HEK293T (cell line): ENCODE data around the gene SOX12.

Source experiments
- CTCF ChIA-PET: fragments of 350-600 bp; formaldehyde crosslinking; extraction: SDS; loops from one replicate; lab custom pipeline; 2021; ENCODE audit warnings: antibody characterized with exemption, inconsistent platforms; lab: Yijun Ruan, JAX
- POLR2A ChIA-PET: fragments of 350-600 bp; formaldehyde crosslinking; extraction: SDS; loops from one replicate; lab custom pipeline; 2020; ENCODE audit warnings: antibody characterized with exemption, inconsistent platforms; lab: Yijun Ruan, JAX
- DNase-seq: peaks from one replicate; pipeline ENCODE4 v3.0.0; 2012; ENCODE audit warnings: mixed read lengths; ENCODE audit errors: extremely low spot score
- ARNT ChIP-seq: fragments of 450-650 bp; IDR thresholded peaks from 2 replicates; pipeline ENCODE4 v1.6.1; 2017; ENCODE audit warnings: mild to moderate bottlenecking
- BHLHE40 ChIP-seq: fragments of 450-650 bp; IDR thresholded peaks from 2 replicates; pipeline ENCODE4 v1.6.1; 2016; ENCODE audit warnings: mild to moderate bottlenecking, moderate library complexity, borderline replicate concordance
- CTBP1 ChIP-seq: fragments of 450-650 bp; IDR thresholded peaks from 2 replicates; pipeline ENCODE4 v1.6.1; 2016; ENCODE audit warnings: borderline replicate concordance
- ELF4 ChIP-seq: fragments of 450-650 bp; IDR thresholded peaks from 2 replicates; pipeline ENCODE4 v1.6.1; 2017; ENCODE audit warnings: antibody characterized with exemption
- FOXA1 ChIP-seq: fragments of 450-650 bp; IDR thresholded peaks from 2 replicates; pipeline ENCODE4 v1.6.1; 2016; ENCODE audit warnings: mild to moderate bottlenecking
- FOXK2 ChIP-seq: fragments of 450-650 bp; IDR thresholded peaks from 2 replicates; pipeline ENCODE4 v1.6.1; 2016; ENCODE audit warnings: mild to moderate bottlenecking
- FOXM1 ChIP-seq: fragments of 450-650 bp; IDR thresholded peaks from 2 replicates; pipeline ENCODE4 v1.6.1; 2017; ENCODE audit warnings: mild to moderate bottlenecking, borderline replicate concordance
- HDGF ChIP-seq: fragments of 450-650 bp; IDR thresholded peaks from 2 replicates; pipeline ENCODE4 v1.6.1; 2017; ENCODE audit warnings: antibody characterized with exemption, borderline replicate concordance
- L3MBTL2 ChIP-seq: fragments of 450-650 bp; conservative IDR thresholded peaks from 2 replicates; pipeline ENCODE4 v1.6.1; 2016; ENCODE audit warnings: mild to moderate bottlenecking
- LEF1 ChIP-seq: fragments of 450-650 bp; IDR thresholded peaks from 2 replicates; pipeline ENCODE4 v1.6.1; 2017; ENCODE audit warnings: mild to moderate bottlenecking, borderline replicate concordance
- NFRKB ChIP-seq: fragments of 450-650 bp; IDR thresholded peaks from 2 replicates; pipeline ENCODE4 v1.6.1; 2016; ENCODE audit warnings: mild to moderate bottlenecking, moderate library complexity
- PKNOX1 ChIP-seq: fragments of 450-650 bp; IDR thresholded peaks from 2 replicates; pipeline ENCODE4 v1.6.1; 2016
- SP1 ChIP-seq: fragments of 450-650 bp; IDR thresholded peaks from 2 replicates; pipeline ENCODE4 v1.6.1; 2017
- SUZ12 ChIP-seq: fragments of 450-650 bp; IDR thresholded peaks from 2 replicates; pipeline ENCODE4 v1.6.1; 2016; ENCODE audit warnings: mild to moderate bottlenecking
- TARDBP ChIP-seq: fragments of 450-650 bp; IDR thresholded peaks from 2 replicates; pipeline ENCODE4 v1.6.1; 2016
- ZNF384 ChIP-seq: fragments of 450-650 bp; IDR thresholded peaks from 2 replicates; pipeline ENCODE4 v1.6.1; 2016

SOX12 gene

GRCh38 chr20:356745-357144 lies 31.4 kb downstream of the SOX12 start:
- DNase-seq = no peak
- ChIA-PET POLR2A (interaction anchor here (1.0 kb wide), 1 partner anchor 9 kb away, joined by 3 read pairs; no protein-coding TSS in a partner anchor), CTCF (no interaction called here)
- TF ChIP-seq TARDBP (no peak), PKNOX1 (no peak), NFRKB (no peak), ARNT (no peak), CTBP1 (no peak), SP1 (no peak), FOXA1 (no peak), LEF1 (no peak), FOXM1 (no peak), ZNF384 (no peak), SUZ12 (no peak), HDGF (no peak)

- POLR2A ChIA-PET = interaction anchor here (1.0 kb wide), 1 partner anchor 48 kb away, joined by 3 read pairs; no protein-coding TSS in a partner anchor
These were observed 33.7 kb downstream of the SOX12 start for GRCh38 chr20:358891-359555.

GRCh38 chr20:361561-361960 lies 36.2 kb downstream of the SOX12 start:
- ChIA-PET CTCF (interaction anchor here (0.7 kb wide), 1 partner anchor 10 kb away, joined by 3 read pairs; no protein-coding TSS in a partner anchor), POLR2A (interaction anchor here (1.5 kb wide), 2 partner anchors 9 to 46 kb away, joined by 4 to 5 read pairs; no protein-coding TSS in a partner anchor)
- DNase-seq = no peak
- TF ChIP-seq FOXA1 (no peak), SP1 (no peak), ZNF384 (no peak), L3MBTL2 (no peak), ARNT (no peak), BHLHE40 (no peak), FOXM1 (no peak), NFRKB (no peak), PKNOX1 (no peak), HDGF (no peak), SUZ12 (no peak)

More at GRCh38 chr20:358891-359555, 33.7 kb downstream of the SOX12 start:
- DNase-seq = no peak
- CTCF ChIA-PET = no interaction called here
- no peak for TF ChIP-seq ZNF384
- TF ChIP-seq FOXM1 = no peak
- TF ChIP-seq FOXA1 = no peak
- no peak for TF ChIP-seq BHLHE40
- TF ChIP-seq CTBP1 = no peak
- TF ChIP-seq ELF4 = no peak
- TF ChIP-seq L3MBTL2 = no peak
- no peak for TF ChIP-seq SUZ12

GRCh38 chr20:362271-363254 lies 37.2 kb downstream of the SOX12 start:
- no peak for DNase-seq
- ChIA-PET CTCF (interaction anchor here (0.6 to 2.0 kb wide), 3 partner anchors 10 to 69 kb away, joined by 3 to 6 read pairs (median 6); partner anchors contain the start of gene TRIB3), POLR2A (interaction anchor here (1.2 to 1.5 kb wide), 3 partner anchors 8 to 45 kb away, joined by 3 to 5 read pairs (median 4); no protein-coding TSS in a partner anchor)
- TF ChIP-seq FOXK2 (no peak), FOXA1 (no peak), TARDBP (no peak), NFRKB (no peak), SP1 (no peak), CTBP1 (no peak), ELF4 (no peak), FOXM1 (no peak), ARNT (no peak)

- no peak for DNase-seq
- CTCF ChIA-PET = interaction anchor here (2.0 kb wide), 1 partner anchor 10 kb away, joined by 6 read pairs; no protein-coding TSS in a partner anchor
- POLR2A ChIA-PET = interaction anchor here (1.2 kb wide), 1 partner anchor 10 kb away, joined by 3 read pairs; no protein-coding TSS in a partner anchor
- TF ChIP-seq PKNOX1 = no peak
- no peak for TF ChIP-seq CTBP1
- no peak for TF ChIP-seq FOXA1
- TF ChIP-seq L3MBTL2 = no peak
- no peak for TF ChIP-seq FOXK2
- TF ChIP-seq ELF4 = no peak
- no peak for TF ChIP-seq TARDBP
- TF ChIP-seq SP1 = no peak
- TF ChIP-seq HDGF = no peak
- no peak for TF ChIP-seq BHLHE40
- TF ChIP-seq NFRKB = no peak
- TF ChIP-seq ARNT = no peak
- TF ChIP-seq ZNF384 = no peak
- TF ChIP-seq FOXM1 = no peak
- no peak for TF ChIP-seq SUZ12
- no peak for TF ChIP-seq LEF1
These were observed 38.1 kb downstream of the SOX12 start for GRCh38 chr20:363319-364078.
